HepG2 (cell line): Measurements from ENCODE around the gene ARMH1. TPM values are rescaled to one million over a fixed set of nuclear protein-coding genes. Genes with fewer than 3 reads are reported as not detected.

ENCODE experiments used
- ATAD3A ChIP-seq: sonication (generic); formaldehyde crosslinking; IDR thresholded peaks from 2 replicates; pipeline ENCODE4 v1.4.0; 2020; ENCODE audit warnings: missing genetic modification reagents
- DBP ChIP-seq: sonication (generic); formaldehyde crosslinking; IDR thresholded peaks from 2 replicates; pipeline ENCODE4 v1.4.0; 2020; ENCODE audit warnings: missing genetic modification reagents; ENCODE audit errors: not compliant biosample characterization
- DPF2 ChIP-seq: sonication (generic); formaldehyde crosslinking; IDR thresholded peaks from 2 replicates; pipeline ENCODE4 v1.4.0; 2020; ENCODE audit warnings: mild to moderate bottlenecking, low read depth, missing genetic modification reagents, borderline replicate concordance
- EP300 ChIP-seq, 3 experiments: sonication (generic) in 1 of 3; formaldehyde crosslinking in 1 of 3; IDR thresholded peaks; 2 replicates each; pipeline versions ENCODE4 v1.5.1 to v1.6.1; 2011 to 2020; ENCODE audit warnings: low read depth in 2 of 3, low read length in 2 of 3, borderline replicate concordance in 1 of 3, improper control_type of control experiment in 1 of 3, mild to moderate bottlenecking in 1 of 3, missing genetic modification reagents in 1 of 3, moderate library complexity in 1 of 3
- HNRNPH1 ChIP-seq: fragments of 200-400 bp; formaldehyde crosslinking; optimal IDR thresholded peaks from 2 replicates; pipeline ENCODE3; 2017; ENCODE audit warnings: mild to moderate bottlenecking, low read depth, low read length
- MIER3 ChIP-seq: IDR thresholded peaks from 2 replicates; pipeline ENCODE4 v1.6.1; 2016; ENCODE audit warnings: missing compliant biosample characterization, borderline replicate concordance
- SMARCC2 ChIP-seq: fragments of 450-650 bp; IDR thresholded peaks from 2 replicates; pipeline ENCODE4 v1.6.1; 2017; ENCODE audit warnings: antibody characterized with exemption, mild to moderate bottlenecking
- SMYD3 ChIP-seq: sonication (generic); formaldehyde crosslinking; IDR thresholded peaks from 2 replicates; pipeline ENCODE4 v1.8.1; 2023; ENCODE audit warnings: mild to moderate bottlenecking, missing genetic modification reagents
- THYN1 ChIP-seq: sonication (generic); formaldehyde crosslinking; IDR thresholded peaks from 2 replicates; pipeline ENCODE4 v1.8.1; 2023; ENCODE audit warnings: low read depth, mild to moderate bottlenecking, moderate library complexity, missing genetic modification reagents, borderline replicate concordance
- TIGD3 ChIP-seq: sonication (generic); formaldehyde crosslinking; IDR thresholded peaks from 2 replicates; pipeline ENCODE4 v1.5.1; 2020; ENCODE audit warnings: mild to moderate bottlenecking, missing genetic modification reagents, borderline replicate concordance
- ZNF207 ChIP-seq: fragments of 450-650 bp; IDR thresholded peaks from 2 replicates; pipeline ENCODE4 v1.6.1; 2016; ENCODE audit warnings: antibody characterized with exemption, borderline replicate concordance
- ZNF224 ChIP-seq: sonication (generic); formaldehyde crosslinking; IDR thresholded peaks from 2 replicates; pipeline ENCODE4 v1.5.0; 2020; ENCODE audit warnings: mild to moderate bottlenecking, missing genetic modification reagents
- ZNF558 ChIP-seq: sonication (generic); formaldehyde crosslinking; IDR thresholded peaks from 2 replicates; pipeline ENCODE4 v1.9.0; 2022; ENCODE audit warnings: mild to moderate bottlenecking, missing genetic modification reagents, borderline replicate concordance
- ZNF616 ChIP-seq: sonication (generic); formaldehyde crosslinking; IDR thresholded peaks from 2 replicates; pipeline ENCODE4 v1.5.0; 2020; ENCODE audit warnings: low read depth, mild to moderate bottlenecking, missing genetic modification reagents
- ZNF850 ChIP-seq: sonication (generic); formaldehyde crosslinking; conservative IDR thresholded peaks from 2 replicates; pipeline ENCODE4 v1.9.0; 2021; ENCODE audit warnings: mild to moderate bottlenecking, missing genetic modification reagents
- polyA plus RNA-seq, 8 experiments: library from polyadenylated mRNA; depleted of rRNA in 3 of 8; stranded (reverse) in 7 of 8; unstranded in 1 of 8; fragments of >200 nt; fragmentation: Illumina TruSeq in 4 of 8; extraction: Trizol in 4 of 8; gene quantifications; 2 replicates each; pipeline versions ENCODE4 v1.2.1 to v1.2.3, GENCODE V29; 2011 to 2016; ENCODE audit warnings: low read depth in 4 of 8, missing spikeins in 1 of 8, mixed read lengths in 1 of 8; ENCODE audit not compliant: insufficient read depth in 1 of 8
- total RNA-seq, 5 experiments: library from RNA; depleted of rRNA; stranded (reverse); fragments of >200 nt; fragmentation: Illumina TruSeq; extraction: Trizol; gene quantifications; 2 replicates each; pipeline ENCODE4 v1.2.3, GENCODE V29; 2016; ENCODE audit warnings: low read depth in 1 of 5
- TF ChIP-seq, protein P1 (sequence below): sonication (generic); formaldehyde crosslinking; IDR thresholded peaks from 2 replicates; pipeline ENCODE4 v1.4.0; 2020; ENCODE audit warnings: missing genetic modification reagents, borderline replicate concordance

Gene ARMH1
- total and polyA plus RNA-seq, 2 of the 13 experiments (the other 11 are each of a cell fraction or from before 2014, with no cell fraction given), result 0.69 TPM; not detected in 1

DNA sequence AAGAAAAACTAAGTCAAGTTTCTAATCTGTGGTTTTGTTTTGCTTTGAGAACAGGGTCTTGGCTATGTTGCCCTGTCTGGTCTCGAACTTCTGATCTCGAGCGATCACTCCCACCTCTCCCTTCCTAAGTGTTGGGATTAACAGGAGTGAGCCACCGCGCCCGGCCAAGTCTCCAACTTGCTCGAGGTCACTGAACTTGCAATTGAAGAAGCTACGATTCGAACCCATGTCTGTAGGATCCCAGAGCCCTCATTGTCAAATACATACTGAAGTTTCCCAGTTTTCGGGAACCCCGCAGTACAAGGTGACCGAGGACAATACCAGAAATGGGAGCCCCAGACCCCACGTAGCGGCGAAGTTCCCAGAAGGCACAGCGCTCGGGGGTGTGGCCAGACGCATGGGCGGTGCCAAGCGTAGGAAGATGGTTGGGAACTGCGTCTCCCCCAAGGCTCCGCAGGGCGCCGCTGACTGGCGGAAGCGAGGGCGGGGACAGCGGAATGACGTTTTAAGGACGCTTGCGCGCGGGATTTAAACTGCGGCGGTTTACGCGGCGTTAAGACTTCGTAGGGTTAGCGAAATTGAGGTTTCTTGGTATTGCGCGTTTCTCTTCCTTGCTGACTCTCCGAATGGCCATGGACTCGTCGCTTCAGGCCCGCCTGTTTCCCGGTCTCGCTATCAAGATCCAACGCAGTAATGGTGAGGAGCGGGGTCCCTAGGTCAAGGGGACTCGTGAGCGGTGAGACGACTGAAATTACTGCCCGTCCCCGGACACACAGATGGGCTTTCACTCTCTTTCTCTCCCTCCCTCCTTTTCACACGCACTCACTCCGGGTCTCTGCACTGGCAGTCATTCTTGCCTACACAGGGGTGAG is 65.0 kb downstream of the ARMH1 start, which contains the start of gene KIF2C (continued):
- TF ChIP-seq SMARCC2, result no peak
- no peak for TF ChIP-seq THYN1
- TF ChIP-seq DBP, result peak; percentile 16
- no peak for TF ChIP-seq ZNF558 (CRISPR knock-in tag)
- TF ChIP-seq ZNF850 (CRISPR knock-in tag), result no peak
- TF ChIP-seq MIER3 (CRISPR knock-in tag), result peak; percentile 46; the same call in 1 of the 2 replicates
- no peak for TF ChIP-seq ATAD3A (CRISPR knock-in tag)
- no peak for TF ChIP-seq ZNF616 (CRISPR knock-in tag)
- peak; percentile 59; the same call in 1 of the 2 replicates for TF ChIP-seq ZNF224 (CRISPR knock-in tag)
- 0 out of 4 replicates have a peak, but pooled peaks have one; percentile 18 to 29 for TF ChIP-seq EP300 (IDR thresholded peaks at IDR 0.05; ENCODE audit: low read depth in 2 of 2, low read length in 2 of 2)
- TF ChIP-seq EP300 (CRISPR knock-in tag; IDR thresholded peaks at IDR 0.05; ENCODE audit: borderline replicate concordance), result 0 out of 2 replicates have a peak, but pooled peaks have one; percentile 26
- peak; percentile 97 for TF ChIP-seq SMYD3
- no peak for TF ChIP-seq HNRNPH1
- no peak for TF ChIP-seq ZNF207
- no peak for TF ChIP-seq TIGD3
- TF ChIP-seq, protein P1, sequence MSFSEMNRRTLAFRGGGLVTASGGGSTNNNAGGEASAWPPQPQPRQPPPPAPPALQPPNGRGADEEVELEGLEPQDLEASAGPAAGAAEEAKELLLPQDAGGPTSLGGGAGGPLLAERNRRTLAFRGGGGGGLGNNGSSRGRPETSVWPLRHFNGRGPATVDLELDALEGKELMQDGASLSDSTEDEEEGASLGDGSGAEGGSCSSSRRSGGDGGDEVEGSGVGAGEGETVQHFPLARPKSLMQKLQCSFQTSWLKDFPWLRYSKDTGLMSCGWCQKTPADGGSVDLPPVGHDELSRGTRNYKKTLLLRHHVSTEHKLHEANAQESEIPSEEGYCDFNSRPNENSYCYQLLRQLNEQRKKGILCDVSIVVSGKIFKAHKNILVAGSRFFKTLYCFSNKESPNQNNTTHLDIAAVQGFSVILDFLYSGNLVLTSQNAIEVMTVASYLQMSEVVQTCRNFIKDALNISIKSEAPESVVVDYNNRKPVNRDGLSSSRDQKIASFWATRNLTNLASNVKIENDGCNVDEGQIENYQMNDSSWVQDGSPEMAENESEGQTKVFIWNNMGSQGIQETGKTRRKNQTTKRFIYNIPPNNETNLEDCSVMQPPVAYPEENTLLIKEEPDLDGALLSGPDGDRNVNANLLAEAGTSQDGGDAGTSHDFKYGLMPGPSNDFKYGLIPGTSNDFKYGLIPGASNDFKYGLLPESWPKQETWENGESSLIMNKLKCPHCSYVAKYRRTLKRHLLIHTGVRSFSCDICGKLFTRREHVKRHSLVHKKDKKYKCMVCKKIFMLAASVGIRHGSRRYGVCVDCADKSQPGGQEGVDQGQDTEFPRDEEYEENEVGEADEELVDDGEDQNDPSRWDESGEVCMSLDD (CRISPR knock-in tag), result peak; percentile 66; the same call in 1 of the 2 replicates
- no peak for TF ChIP-seq DPF2 (CRISPR knock-in tag)
- TF ChIP-seq, all 625 proteins: peak for 255
